Astrocyte (in vitro differentiated cells and primary cell): Measurements from ENCODE around the gene PCTP.

Experiments
- EZH2 ChIP-seq: IDR thresholded peaks from 2 replicates; pipeline ENCODE4 v1.6.1; 2012; ENCODE audit warnings: mild to moderate bottlenecking, low read length, inconsistent platforms; ENCODE audit not compliant: insufficient read depth
- TF ChIP-seq, protein P1 (sequence below): IDR thresholded peaks from 2 replicates; pipeline ENCODE4 v1.5.1; 2011; ENCODE audit warnings: low read depth, mild to moderate bottlenecking, inconsistent platforms, low read length, moderate library complexity; ENCODE audit not compliant: insufficient read depth

DNA sequence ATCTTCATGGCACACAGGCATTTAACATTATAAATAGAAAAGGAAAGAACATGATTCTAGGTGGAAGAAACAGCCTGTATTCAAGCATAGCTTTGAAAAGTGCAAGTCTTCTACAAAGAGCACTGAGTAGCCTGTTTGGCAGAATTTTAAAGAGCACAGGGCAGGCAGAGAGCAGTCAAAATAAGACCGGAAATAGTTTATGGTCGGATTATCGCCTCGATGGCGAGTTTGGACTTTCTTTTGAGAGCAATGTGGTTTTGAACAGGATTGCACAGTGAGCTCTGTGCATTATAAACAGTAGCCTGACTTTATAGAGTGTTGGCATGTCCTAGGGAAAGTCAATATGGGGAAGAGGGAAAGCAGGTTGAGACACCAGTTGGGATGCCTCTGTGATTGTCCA lies 22.0 kb upstream of the PCTP start:
- TF ChIP-seq, protein P1, sequence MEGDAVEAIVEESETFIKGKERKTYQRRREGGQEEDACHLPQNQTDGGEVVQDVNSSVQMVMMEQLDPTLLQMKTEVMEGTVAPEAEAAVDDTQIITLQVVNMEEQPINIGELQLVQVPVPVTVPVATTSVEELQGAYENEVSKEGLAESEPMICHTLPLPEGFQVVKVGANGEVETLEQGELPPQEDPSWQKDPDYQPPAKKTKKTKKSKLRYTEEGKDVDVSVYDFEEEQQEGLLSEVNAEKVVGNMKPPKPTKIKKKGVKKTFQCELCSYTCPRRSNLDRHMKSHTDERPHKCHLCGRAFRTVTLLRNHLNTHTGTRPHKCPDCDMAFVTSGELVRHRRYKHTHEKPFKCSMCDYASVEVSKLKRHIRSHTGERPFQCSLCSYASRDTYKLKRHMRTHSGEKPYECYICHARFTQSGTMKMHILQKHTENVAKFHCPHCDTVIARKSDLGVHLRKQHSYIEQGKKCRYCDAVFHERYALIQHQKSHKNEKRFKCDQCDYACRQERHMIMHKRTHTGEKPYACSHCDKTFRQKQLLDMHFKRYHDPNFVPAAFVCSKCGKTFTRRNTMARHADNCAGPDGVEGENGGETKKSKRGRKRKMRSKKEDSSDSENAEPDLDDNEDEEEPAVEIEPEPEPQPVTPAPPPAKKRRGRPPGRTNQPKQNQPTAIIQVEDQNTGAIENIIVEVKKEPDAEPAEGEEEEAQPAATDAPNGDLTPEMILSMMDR = no peak
- TF ChIP-seq EZH2 = no peak
